MCF 10A (cell line): Measurements from ENCODE around the gene IL17C. TPM values are rescaled to one million over a fixed set of nuclear protein-coding genes. Genes with fewer than 3 reads are reported as not detected.

Experiments used
- BruUV-seq: library from RNA; stranded (reverse); fragments of 400-500 nt; replicated peaks from 2 replicates; lab custom pipeline; 2021; lab: Mats Ljungman, UMichigan
- CTCF ChIA-PET: fragments of 300-600 bp; sonication (Branson Sonifier 250); formaldehyde crosslinking; extraction: SDS; loops from one replicate; lab custom pipeline; 2021; ENCODE audit warnings: antibody characterized with exemption, inconsistent platforms; lab: Yijun Ruan, JAX
- POLR2A ChIA-PET: fragments of 300-600, 350-650 bp; sonication (Branson Sonifier 250); formaldehyde crosslinking; extraction: SDS; loops from one replicate; lab custom pipeline; 2020; ENCODE audit warnings: antibody characterized with exemption, inconsistent platforms; lab: Yijun Ruan, JAX
- DNase-seq: peaks from one replicate; pipeline ENCODE4 v3.0.0-alpha.2; 2018; ENCODE audit not compliant: unreplicated experiment
- H3K27ac Mint-ChIP-seq: one replicate; pipeline ENCODE4 v1.8.0; 2022; ENCODE audit warnings: mild to moderate bottlenecking, low read depth, mixed read lengths; ENCODE audit not compliant: unreplicated experiment
- H3K27me3 Mint-ChIP-seq: one replicate; pipeline ENCODE4 v1.8.0; 2022; ENCODE audit warnings: mixed read lengths; ENCODE audit not compliant: insufficient read depth, unreplicated experiment
- H3K36me3 Mint-ChIP-seq: one replicate; pipeline ENCODE4 v1.8.0; 2022; ENCODE audit warnings: mild to moderate bottlenecking, moderate library complexity, mixed read lengths; ENCODE audit not compliant: insufficient read depth, unreplicated experiment
- H3K4me1 Mint-ChIP-seq: one replicate; pipeline ENCODE4 v1.8.0; 2022; ENCODE audit warnings: mixed read lengths; ENCODE audit not compliant: insufficient read depth, unreplicated experiment
- H3K4me3 Mint-ChIP-seq: one replicate; pipeline ENCODE4 v1.8.0; 2022; ENCODE audit warnings: mild to moderate bottlenecking, moderate library complexity, mixed read lengths; ENCODE audit not compliant: unreplicated experiment
- H3K9me3 Mint-ChIP-seq: one replicate; pipeline ENCODE4 v1.8.0; 2022; ENCODE audit warnings: mixed read lengths; ENCODE audit not compliant: unreplicated experiment
- intact Hi-C: fragments of 100-400 bp; cut with micrococcal nuclease; formaldehyde crosslinking; loops from 2 replicates; pipeline ENCODE4 v1.14.1; 2022
- total RNA-seq: library from RNA; stranded (reverse); gene quantifications from 2 replicates; pipeline ENCODE4 v1.2.3, GENCODE V29; 2022
- TF ChIP-seq, protein P1 (sequence below): fragments of 200-600 bp; IDR thresholded peaks from one replicate; pipeline ENCODE4 v1.8.0; 2022; ENCODE audit warnings: antibody characterized with exemption, mild to moderate bottlenecking; ENCODE audit not compliant: unreplicated experiment

IL17C gene
- total RNA-seq, 1 experiment from 2014 or later, result not detected

DNA sequence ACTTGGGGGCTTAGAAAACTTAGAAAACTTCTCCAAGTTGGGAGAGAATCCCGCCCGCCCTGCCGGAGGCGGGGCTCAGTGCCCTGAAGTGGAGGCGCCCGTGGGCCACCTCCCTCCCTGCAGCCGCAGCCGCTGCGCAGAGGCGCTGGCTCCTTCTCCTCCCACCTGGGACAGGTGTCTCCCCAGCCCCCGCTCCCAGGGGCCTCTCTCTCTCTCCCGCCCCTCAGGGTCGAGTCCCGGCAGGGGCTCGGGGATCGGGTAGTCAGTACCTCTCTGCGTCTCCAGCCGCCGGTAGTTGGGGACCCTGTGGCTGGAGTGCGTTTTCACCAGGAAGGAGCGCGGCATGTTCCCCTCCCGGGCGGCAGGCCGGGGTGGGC lies 47.7 kb downstream of the IL17C start:
- DNase-seq, result no peak
- Mint-ChIP-seq H3K4me3 (peak overlapping the region; percentile 65), H3K9me3 (no peaks in the 10 kb centered on the region), H3K27me3 (peaks cover 32% of the 10 kb centered on the region), H3K27ac (no peak overlapping the region), H3K36me3 (no peaks in the 10 kb centered on the region), H3K4me1 (no peaks in the 10 kb centered on the region)
- intact Hi-C loops, result no loop called here
- ChIA-PET POLR2A (interaction anchor here (0.6 to 1.9 kb wide), 2 partner anchors 22 to 152 kb away, joined by 3 to 10 read pairs; partner anchors contain the start of gene MVD), CTCF (no interaction called here)
- TF ChIP-seq, protein P1, sequence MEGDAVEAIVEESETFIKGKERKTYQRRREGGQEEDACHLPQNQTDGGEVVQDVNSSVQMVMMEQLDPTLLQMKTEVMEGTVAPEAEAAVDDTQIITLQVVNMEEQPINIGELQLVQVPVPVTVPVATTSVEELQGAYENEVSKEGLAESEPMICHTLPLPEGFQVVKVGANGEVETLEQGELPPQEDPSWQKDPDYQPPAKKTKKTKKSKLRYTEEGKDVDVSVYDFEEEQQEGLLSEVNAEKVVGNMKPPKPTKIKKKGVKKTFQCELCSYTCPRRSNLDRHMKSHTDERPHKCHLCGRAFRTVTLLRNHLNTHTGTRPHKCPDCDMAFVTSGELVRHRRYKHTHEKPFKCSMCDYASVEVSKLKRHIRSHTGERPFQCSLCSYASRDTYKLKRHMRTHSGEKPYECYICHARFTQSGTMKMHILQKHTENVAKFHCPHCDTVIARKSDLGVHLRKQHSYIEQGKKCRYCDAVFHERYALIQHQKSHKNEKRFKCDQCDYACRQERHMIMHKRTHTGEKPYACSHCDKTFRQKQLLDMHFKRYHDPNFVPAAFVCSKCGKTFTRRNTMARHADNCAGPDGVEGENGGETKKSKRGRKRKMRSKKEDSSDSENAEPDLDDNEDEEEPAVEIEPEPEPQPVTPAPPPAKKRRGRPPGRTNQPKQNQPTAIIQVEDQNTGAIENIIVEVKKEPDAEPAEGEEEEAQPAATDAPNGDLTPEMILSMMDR, result no peak
- no TSS peak for BruUV-seq

- CTCF ChIA-PET, result no interaction called here
- Mint-ChIP-seq H3K36me3 (no peaks in the 10 kb centered on the region), H3K9me3 (no peaks in the 10 kb centered on the region), H3K4me1 (no peaks in the 10 kb centered on the region), H3K27ac (no peak within 1 kb of the TSS), H3K27me3 (peaks cover 36% of the 10 kb centered on the region), H3K4me3 (peak within 1 kb of the TSS; percentile 65)
- DNase-seq, result peak; percentile 78
- TF ChIP-seq, protein P1, result no peak
- POLR2A ChIA-PET, result interaction anchor here (0.5 to 1.9 kb wide), 8 partner anchors 14 to 790 kb away, joined by 3 to 10 read pairs (median 4); partner anchors contain the start of gene MVD
- intact Hi-C loops, result no loop called here
- no TSS peak for BruUV-seq
These were observed 48.3 kb downstream of the IL17C start, which contains the start of gene SNAI3 for GRCh38 chr16:88686439-88687253. Gene SNAI3, minus strand, starts transcription at chr16:88686507. Its CDS starts 101 bp downstream, at chr16:88686406.

DNA sequence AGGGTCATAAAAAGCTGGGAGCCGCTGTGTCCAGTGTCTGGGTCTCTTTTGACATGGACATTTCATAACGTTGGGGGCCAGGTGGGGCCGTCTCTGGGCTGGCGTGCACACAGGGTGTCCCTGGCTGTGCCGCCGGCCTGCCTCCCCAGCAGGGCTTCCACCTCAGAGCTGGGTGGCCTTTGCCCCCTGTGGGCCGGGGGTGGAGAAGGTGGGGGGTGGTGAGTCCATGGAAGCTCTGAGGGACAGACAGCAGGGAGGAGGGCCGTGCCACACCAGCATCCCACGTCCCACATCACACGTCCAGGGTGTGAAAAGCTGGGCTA lies 48.8 kb downstream of the IL17C start:
- BruUV-seq, result no TSS peak
- Mint-ChIP-seq H3K4me3 (no peak overlapping the region), H3K4me1 (no peaks in the 10 kb centered on the region), H3K36me3 (no peaks in the 10 kb centered on the region), H3K27me3 (peaks cover 33% of the 10 kb centered on the region), H3K9me3 (no peaks in the 10 kb centered on the region), H3K27ac (no peak overlapping the region)
- TF ChIP-seq, protein P1, result no peak
- intact Hi-C loops, result no loop called here
- ChIA-PET POLR2A (interaction anchor here (0.5 to 1.9 kb wide), 6 partner anchors 15 to 116 kb away, joined by 3 to 10 read pairs (median 4); partner anchors contain the start of gene MVD), CTCF (no interaction called here)
- no peak for DNase-seq

DNA sequence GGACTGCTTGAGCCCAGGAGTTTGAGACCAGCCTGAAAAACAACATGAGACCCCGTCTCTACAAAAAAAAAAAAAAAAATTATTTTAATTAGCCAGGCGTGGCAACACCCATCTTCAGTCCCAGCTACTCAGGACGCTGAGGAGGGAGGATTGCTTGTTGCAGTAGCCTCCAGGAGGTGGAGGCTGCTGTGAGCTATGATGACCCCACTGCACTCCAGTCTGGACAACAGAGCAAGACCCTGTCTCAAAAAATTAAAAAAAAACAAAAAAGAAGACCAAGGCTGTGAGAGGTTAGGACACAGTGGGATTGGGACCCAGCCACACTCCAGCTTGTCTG lies 49.3 kb downstream of the IL17C start:
- no peak overlapping the region for H3K27ac Mint-ChIP-seq
- no peak for DNase-seq
- BruUV-seq, result no TSS peak
- no peak overlapping the region for H3K4me3 Mint-ChIP-seq
- H3K4me1 Mint-ChIP-seq, result no peaks in the 10 kb centered on the region
- ChIA-PET POLR2A (interaction anchor here (1.1 to 1.9 kb wide), 3 partner anchors 17 to 95 kb away, joined by 3 to 10 read pairs (median 4); partner anchors contain the start of gene MVD), CTCF (no interaction called here)
- H3K27me3 Mint-ChIP-seq, result peaks cover 28% of the 10 kb centered on the region
- intact Hi-C loops, result no loop called here
- H3K9me3 Mint-ChIP-seq, result no peaks in the 10 kb centered on the region
- no peaks in the 10 kb centered on the region for H3K36me3 Mint-ChIP-seq
- TF ChIP-seq, protein P1, result no peak
